NCI-H2196 (cell line): ENCODE results near the gene DNAJB6.
A peak's percentile ranks its signal among the peaks of the same experiment; 100 is the strongest.

Experiments
- DNase-seq: peaks from one replicate; lab custom pipeline; 2025; ENCODE audit not compliant: unreplicated experiment; lab: John Stamatoyannopoulos, UW

The DNAJB6 gene

DNA sequence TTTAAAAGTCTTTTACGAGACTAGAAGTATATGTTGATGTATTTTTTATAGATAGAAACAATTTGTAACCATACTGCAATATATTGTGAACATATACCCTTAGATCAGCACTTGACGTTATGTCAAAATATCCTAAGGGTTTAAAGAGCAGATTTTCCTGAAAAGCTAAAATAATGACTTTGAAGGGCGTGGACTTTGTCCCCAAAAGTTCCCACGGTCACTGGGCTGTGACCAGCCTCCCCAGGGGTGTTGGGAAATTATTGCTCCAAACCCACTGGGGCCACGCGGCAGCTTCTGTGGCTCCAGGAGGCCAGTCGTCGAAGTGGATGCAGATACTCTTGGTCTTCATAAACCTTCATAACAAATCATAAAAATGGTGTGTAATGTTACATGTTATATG lies 29.9 kb downstream of the DNAJB6 start:
- no peak for DNase-seq

GRCh38 chr7:157368955-157369354 lies 32.2 kb downstream of the DNAJB6 start:
- no peak for DNase-seq

- DNase-seq: no peak
Observed at GRCh38 chr7:157370742-157371141, 33.9 kb downstream of the DNAJB6 start.

- no peak for DNase-seq
Observed at GRCh38 chr7:157371296-157371695, 34.5 kb downstream of the DNAJB6 start.

DNA sequence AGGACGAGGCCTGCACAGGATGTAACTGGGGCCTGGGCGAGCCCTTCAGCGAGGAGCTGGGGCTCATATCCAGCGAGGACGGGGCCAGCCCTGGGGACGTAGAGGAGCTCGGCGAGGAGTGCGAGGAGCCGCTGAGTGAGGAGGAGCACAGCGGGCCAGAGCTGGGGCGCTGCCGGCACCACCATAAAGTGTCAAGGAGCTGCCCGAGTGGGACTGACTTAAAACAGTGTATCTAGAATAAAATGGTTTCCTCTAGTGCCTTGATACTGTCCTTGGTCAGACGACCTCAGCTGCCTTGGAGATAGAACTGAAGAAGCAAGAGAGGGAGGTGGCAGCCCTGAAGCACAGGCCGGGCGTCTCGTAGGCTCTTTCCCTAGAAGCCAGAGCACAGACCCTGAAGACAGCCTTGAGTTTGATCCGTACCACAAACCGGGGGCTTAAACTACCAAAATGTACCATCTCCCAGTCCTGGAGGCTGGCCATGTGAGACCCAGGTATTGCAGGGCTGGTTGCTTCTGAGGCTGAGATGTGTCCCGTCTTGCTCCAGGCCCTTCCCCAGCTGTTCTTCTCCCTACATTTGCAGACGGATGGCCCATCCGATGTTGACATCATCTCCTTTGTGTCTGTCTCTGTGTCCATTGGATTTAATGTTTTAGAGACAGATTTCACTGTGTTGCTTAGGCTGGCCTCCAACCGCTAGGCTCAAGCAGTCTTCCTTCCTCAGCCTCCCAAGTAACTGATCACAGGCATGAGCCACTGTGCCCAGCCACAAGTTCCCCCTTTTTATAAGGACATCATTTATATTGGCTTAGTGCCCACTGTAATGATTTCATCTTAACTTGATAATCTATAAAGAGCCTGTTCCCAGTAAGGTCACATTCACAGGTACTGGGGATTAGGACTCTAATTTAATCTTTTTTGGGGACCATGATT lies 35.8 kb downstream of the DNAJB6 start:
- no peak for DNase-seq

- no peak for DNase-seq
Observed at GRCh38 chr7:157373493-157373892, 36.7 kb downstream of the DNAJB6 start.

GRCh38 chr7:157375410-157375809 lies 38.6 kb downstream of the DNAJB6 start:
- no peak for DNase-seq

DNA sequence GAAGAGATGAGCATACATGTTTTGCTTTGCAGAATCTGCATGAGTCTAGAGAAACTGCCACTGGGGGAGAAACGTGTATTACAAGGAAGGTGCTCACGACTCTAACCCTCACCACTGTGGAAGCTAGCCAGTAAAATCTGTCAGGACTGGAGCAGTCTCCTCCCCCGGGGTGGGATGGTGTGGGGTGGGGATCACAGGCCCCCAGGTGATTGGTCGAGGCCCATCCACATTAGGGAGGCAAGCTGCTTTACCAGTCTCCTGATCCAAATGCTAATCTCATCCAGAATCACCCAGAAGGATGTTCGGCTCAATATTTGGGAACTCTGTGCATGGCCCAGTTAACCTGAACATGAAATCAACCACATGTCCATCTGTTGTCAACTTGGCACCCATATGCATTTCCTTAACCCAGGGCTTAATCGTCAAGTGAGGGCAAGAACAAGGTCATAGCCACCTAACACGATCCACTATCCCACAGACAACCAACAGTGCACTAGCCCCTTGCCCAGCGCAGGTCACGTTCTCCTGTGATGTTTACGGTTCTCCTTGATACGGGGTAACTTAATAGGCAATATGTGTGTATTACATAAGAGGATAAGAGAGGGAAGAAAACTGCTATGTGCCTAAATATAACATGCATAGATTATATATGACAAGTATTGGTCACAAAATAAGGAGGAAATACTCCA lies 40.8 kb downstream of the DNAJB6 start:
- no peak for DNase-seq

DNA sequence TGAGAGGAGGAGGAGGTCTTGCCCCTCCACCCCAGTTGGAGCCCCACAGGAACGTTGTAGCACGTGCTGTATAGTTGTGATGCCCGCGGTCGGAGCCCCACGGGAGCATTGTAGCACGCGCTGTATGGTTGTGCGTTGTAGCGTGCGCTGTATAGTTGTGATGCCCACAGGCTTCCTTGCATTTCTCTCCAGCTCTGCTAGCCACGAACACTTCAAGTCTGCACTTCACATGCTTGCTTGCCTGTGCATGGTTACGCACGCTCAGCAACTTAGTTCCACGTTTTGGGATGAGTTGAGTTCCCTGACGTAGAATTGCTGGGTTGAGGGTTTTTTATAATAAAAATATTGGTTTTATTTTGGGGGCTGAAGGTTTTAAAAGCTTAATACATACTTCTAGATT lies 41.6 kb downstream of the DNAJB6 start:
- no peak for DNase-seq

GRCh38 chr7:157379493-157379892 lies 42.7 kb downstream of the DNAJB6 start:
- no peak for DNase-seq

GRCh38 chr7:157380416-157380815 lies 43.6 kb downstream of the DNAJB6 start:
- no peak for DNase-seq

DNA sequence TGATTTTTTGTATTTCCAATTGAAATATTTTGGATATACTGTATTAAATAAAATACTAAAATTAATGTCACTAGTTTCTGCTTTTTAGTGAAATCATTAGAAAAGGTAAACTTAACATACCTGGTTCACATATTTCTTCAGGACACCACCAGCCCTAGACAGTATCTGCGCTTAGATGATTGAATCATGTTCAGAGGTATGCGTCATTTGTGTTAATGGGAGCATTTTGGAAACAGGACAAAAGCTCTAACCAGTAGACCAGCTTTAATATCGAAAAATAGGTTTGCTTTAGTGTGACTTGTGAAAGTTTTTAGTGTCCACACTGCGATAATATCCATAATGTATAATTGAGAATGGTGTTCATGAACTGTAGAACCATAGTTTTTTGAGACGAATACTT lies 47.1 kb downstream of the DNAJB6 start:
- DNase-seq: no peak

- DNase-seq: no peak
Observed at GRCh38 chr7:157384301-157384700, 47.5 kb downstream of the DNAJB6 start.

DNA sequence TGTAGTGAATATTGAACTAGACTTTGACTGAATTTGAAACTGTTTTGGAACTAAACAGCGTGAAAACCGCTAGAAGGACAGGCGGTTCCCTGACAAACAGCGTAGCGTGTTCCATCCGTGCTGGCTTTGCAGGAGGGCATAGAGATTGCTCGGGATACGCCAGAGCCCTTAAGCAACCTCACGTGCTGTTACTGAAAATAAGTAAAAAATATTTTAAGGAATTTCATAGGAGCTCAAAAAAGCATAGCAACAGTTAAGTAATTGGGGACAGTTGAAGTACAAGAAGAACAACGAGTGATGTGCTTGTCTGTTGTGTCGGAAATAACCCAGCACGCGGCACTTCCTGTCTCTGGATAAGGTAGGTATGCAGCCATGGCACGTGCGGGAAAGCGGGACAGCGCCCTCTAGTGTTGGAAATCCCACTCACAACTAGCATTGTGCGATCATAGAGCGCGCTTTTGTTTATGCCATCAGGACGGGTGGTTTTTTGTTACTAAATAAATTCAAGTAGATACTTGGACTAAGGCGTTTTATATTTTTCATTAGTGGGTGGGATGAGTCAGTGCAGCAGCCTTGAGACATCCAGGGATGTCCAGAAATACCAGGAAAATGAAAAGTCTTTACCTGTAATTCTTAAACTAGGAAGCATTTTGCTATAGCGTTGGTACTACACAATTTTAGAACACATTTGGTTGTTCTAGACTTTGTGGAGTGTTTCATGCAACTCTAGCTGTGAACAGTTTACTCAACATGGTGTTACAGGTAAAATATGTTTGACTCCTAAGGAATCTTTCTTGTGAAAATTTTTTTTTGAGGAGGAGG lies 50.4 kb downstream of the DNAJB6 start:
- peak; percentile 74 for DNase-seq

DNA sequence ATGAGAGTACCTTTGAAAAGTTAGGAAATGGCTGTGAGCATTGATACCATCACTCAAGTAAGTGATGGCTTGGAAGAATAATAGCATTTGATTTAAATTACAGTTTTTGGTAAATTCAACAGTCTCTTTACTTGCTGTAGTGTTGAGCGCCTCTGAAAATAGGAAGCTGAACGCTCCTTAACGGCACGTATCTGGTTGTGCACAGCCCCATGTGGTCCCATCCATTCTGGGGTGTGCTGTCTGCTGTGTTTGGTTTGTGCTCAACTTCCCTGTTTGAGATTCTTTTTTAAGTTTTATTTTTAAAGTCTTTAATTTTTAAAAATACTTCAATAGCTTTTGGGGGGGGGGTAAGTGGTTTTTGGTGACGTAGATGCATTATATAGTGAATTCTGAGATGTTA lies 51.5 kb downstream of the DNAJB6 start:
- no peak for DNase-seq

- DNase-seq: no peak
Observed at GRCh38 chr7:157389951-157390730, 53.3 kb downstream of the DNAJB6 start.

- no peak for DNase-seq
Observed at GRCh38 chr7:157391036-157391710, 54.4 kb downstream of the DNAJB6 start.

- DNase-seq: no peak
Observed at GRCh38 chr7:157392256-157393037, 55.6 kb downstream of the DNAJB6 start.
